CD14-positive monocyte (primary cell): ENCODE data around the gene REC8. TPM values are rescaled to one million over a fixed set of nuclear protein-coding genes. Genes with fewer than 3 reads are reported as not detected.
"Not testable (repeated sequence)": the region's sequence is repeated elsewhere in the genome, so short reads cannot be mapped to it uniquely, and the experiment has no call there.

ENCODE experiments used
- DNase-seq, 3 donors: peaks; one replicate each; pipeline ENCODE4 v3.0.0-alpha.2; 2011 to 2022
- H2AFZ ChIP-seq: 2 replicates; pipeline ENCODE4 v1.6.0; 2012; ENCODE audit warnings: mild to moderate bottlenecking, low read depth, low read length, inconsistent platforms; ENCODE audit not compliant: insufficient read depth, poor library complexity, severe bottlenecking
- H3K27ac ChIP-seq, 2 donors: 1 replicate in 1 of 2; 2 replicates in 1 of 2; pipeline ENCODE4 v1.5.1; 2012 to 2013; ENCODE audit warnings: low read length in 2 of 2, control low read depth in 1 of 2, inconsistent platforms in 1 of 2, low read depth in 1 of 2, mild to moderate bottlenecking in 1 of 2
- H3K27me3 ChIP-seq, 2 donors: one replicate each; pipeline versions ENCODE4 v1.6.0 to v1.6.1; 2011 to 2013; ENCODE audit warnings: low read length in 2 of 2; ENCODE audit not compliant: control insufficient read depth in 2 of 2, insufficient read depth in 2 of 2
- H3K36me3 ChIP-seq, 2 donors: replicated peaks in 1 of 2; 1 replicate in 1 of 2; 2 replicates in 1 of 2; pipeline versions ENCODE4 v1.5.1 to v1.6.1; 2012 to 2013; ENCODE audit warnings: low read length in 2 of 2, control low read depth in 1 of 2, inconsistent platforms in 1 of 2, mild to moderate bottlenecking in 1 of 2; ENCODE audit not compliant: insufficient read depth in 2 of 2, control insufficient read depth in 1 of 2
- H3K4me1 ChIP-seq, 2 donors: 1 replicate in 1 of 2; 2 replicates in 1 of 2; pipeline versions ENCODE4 v1.5.1 to v1.6.1; 2012 to 2013; ENCODE audit warnings: low read length in 2 of 2, control low read depth in 1 of 2, inconsistent platforms in 1 of 2, mild to moderate bottlenecking in 1 of 2, moderate library complexity in 1 of 2; ENCODE audit not compliant: insufficient read depth in 2 of 2, control insufficient read depth in 1 of 2
- H3K4me2 ChIP-seq: replicated peaks from 2 replicates; pipeline ENCODE3; 2012; ENCODE audit warnings: low read length, moderate library complexity, mild to moderate bottlenecking; ENCODE audit not compliant: poor library complexity, severe bottlenecking; ENCODE audit errors: extremely low read depth
- H3K4me3 ChIP-seq, 3 experiments: fragments of 200-600 bp in 1 of 3; sonication (generic) in 1 of 3; replicated peaks in 1 of 3; 1 replicate in 2 of 3; 2 replicates in 1 of 3; pipeline ENCODE4 v1.5.1; 2011 to 2013; ENCODE audit warnings: low read length in 3 of 3, mild to moderate bottlenecking in 3 of 3, control low read depth in 2 of 3, low read depth in 2 of 3, inconsistent platforms in 1 of 3, moderate library complexity in 1 of 3
- H3K79me2 ChIP-seq: 2 replicates; pipeline ENCODE4 v1.6.0; 2012; ENCODE audit warnings: mild to moderate bottlenecking, control low read depth, inconsistent platforms, low read length, moderate library complexity; ENCODE audit not compliant: insufficient read depth
- H3K9ac ChIP-seq: 2 replicates; pipeline ENCODE4 v1.6.0; 2017; ENCODE audit warnings: low read length, mild to moderate bottlenecking; ENCODE audit not compliant: insufficient read depth, poor library complexity, severe bottlenecking
- H3K9me3 ChIP-seq, 2 donors: replicated peaks in 1 of 2; 1 replicate in 1 of 2; 2 replicates in 1 of 2; pipeline versions ENCODE4 v1.5.1 to v1.6.1; 2012 to 2013; ENCODE audit warnings: low read length in 2 of 2, control low read depth in 1 of 2; ENCODE audit not compliant: control insufficient read depth in 1 of 2, insufficient read depth in 1 of 2
- H4K20me1 ChIP-seq: 2 replicates; pipeline ENCODE4 v1.6.0; 2012; ENCODE audit warnings: mild to moderate bottlenecking, low read length, control low read depth, moderate library complexity; ENCODE audit not compliant: insufficient read depth
- H3K27ac Mint-ChIP-seq, 7 donors: one replicate each; pipeline ENCODE4 v1.8.0; 2020; ENCODE audit warnings: mild to moderate bottlenecking in 7 of 7, mixed read lengths in 7 of 7, moderate library complexity in 6 of 7, inconsistent platforms in 2 of 7
- H3K27me3 Mint-ChIP-seq, 3 donors: one replicate each; pipeline ENCODE4 v1.8.0; 2021 to 2022; ENCODE audit warnings: low read depth in 3 of 3, mild to moderate bottlenecking in 3 of 3, mixed read lengths in 3 of 3, moderate library complexity in 3 of 3, inconsistent platforms in 1 of 3
- H3K36me3 Mint-ChIP-seq, 2 donors: one replicate each; pipeline ENCODE4 v1.8.0; 2020; ENCODE audit warnings: mixed read lengths in 2 of 2, inconsistent platforms in 1 of 2, mild to moderate bottlenecking in 1 of 2
- H3K4me1 Mint-ChIP-seq: one replicate; pipeline ENCODE4 v1.8.0; 2020; ENCODE audit warnings: mild to moderate bottlenecking, mixed read lengths
- H3K4me3 Mint-ChIP-seq, 2 donors: one replicate each; pipeline ENCODE4 v1.8.0; 2020; ENCODE audit warnings: mild to moderate bottlenecking in 2 of 2, mixed read lengths in 2 of 2, moderate library complexity in 1 of 2
- H3K9me3 Mint-ChIP-seq, 7 donors: one replicate each; pipeline ENCODE4 v1.8.0; 2020 to 2022; ENCODE audit warnings: mixed read lengths in 7 of 7, mild to moderate bottlenecking in 6 of 7, moderate library complexity in 6 of 7, inconsistent platforms in 2 of 7
- WGBS: methylation state at CpG from one replicate; pipeline ENCODE4 v1.1.5; 2013; ENCODE audit warnings: missing lambda C conversion rate; ENCODE audit not compliant: insufficient coverage; 5-methylcytosine and 5-hydroxymethylcytosine counted together
- intact Hi-C, 2 donors: fragments of 100-400 bp; cut with micrococcal nuclease; formaldehyde crosslinking; loops; one replicate each; pipeline versions ENCODE4 v1.15.0 to v1.15.1; 2023
- polyA plus RNA-seq, 3 donors: library from polyadenylated mRNA; depleted of rRNA in 1 of 3; unstranded in 2 of 3; stranded (reverse) in 1 of 3; fragments of 300-500 nt in 2 of 3; fragments of >200 nt in 1 of 3; fragmentation: Illumina TruSeq in 2 of 3; gene quantifications; 1 replicate in 2 of 3; 2 replicates in 1 of 3; pipeline ENCODE4 v1.2.3, GENCODE V29; 2012 to 2021
- TF ChIP-seq, protein P1 (sequence below): fragments of 200-600 bp; IDR thresholded peaks from one replicate; pipeline ENCODE4 v1.8.0; 2022; ENCODE audit warnings: antibody characterized with exemption, mild to moderate bottlenecking

The REC8 gene
- polyA plus RNA-seq, 3 donors = 1.4 to 46.4 (median 2.3) TPM

DNA sequence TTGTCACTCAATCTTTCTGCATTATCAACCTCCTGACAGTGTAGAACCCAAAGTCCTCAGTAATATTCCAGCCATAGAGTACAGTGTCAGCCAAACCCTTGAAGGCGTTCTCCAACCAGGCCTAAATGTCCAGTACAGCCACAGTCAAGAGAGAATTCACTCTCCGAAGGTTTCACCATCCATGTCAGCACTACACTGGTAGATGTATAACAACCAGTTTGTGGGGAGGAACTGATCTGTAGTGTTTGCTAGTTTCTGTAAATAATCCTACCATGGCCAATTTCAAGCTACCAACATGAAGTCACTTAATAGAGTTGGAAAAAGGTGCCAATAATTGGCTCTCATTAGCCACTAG is 44.4 kb downstream of the REC8 start:
- Histone ChIP-seq H3K27me3 (no peaks in the 10 kb centered on the region), H3K4me3 (peak overlapping the region in 1 of 3 experiments; percentile 90), H4K20me1 (no peaks in the 10 kb centered on the region), H3K4me2 (peak overlapping the region; percentile 87), H3K4me1 (peaks cover 30 to 36% of the 10 kb centered on the region in 2 donors), H3K27ac (peak overlapping the region in 1 of 2 donors; percentile 98), H3K36me3 (peaks cover 9 to 19% of the 10 kb centered on the region in 2 donors), H3K9me3 (no peaks in the 10 kb centered on the region), H2AFZ (peak overlapping the region; percentile 86), H3K79me2 (peaks cover 40% of the 10 kb centered on the region), H3K9ac (no peak overlapping the region)
- no CpG with 5 or more reads among the region's 2 CpGs for WGBS
- TF ChIP-seq, protein P1, sequence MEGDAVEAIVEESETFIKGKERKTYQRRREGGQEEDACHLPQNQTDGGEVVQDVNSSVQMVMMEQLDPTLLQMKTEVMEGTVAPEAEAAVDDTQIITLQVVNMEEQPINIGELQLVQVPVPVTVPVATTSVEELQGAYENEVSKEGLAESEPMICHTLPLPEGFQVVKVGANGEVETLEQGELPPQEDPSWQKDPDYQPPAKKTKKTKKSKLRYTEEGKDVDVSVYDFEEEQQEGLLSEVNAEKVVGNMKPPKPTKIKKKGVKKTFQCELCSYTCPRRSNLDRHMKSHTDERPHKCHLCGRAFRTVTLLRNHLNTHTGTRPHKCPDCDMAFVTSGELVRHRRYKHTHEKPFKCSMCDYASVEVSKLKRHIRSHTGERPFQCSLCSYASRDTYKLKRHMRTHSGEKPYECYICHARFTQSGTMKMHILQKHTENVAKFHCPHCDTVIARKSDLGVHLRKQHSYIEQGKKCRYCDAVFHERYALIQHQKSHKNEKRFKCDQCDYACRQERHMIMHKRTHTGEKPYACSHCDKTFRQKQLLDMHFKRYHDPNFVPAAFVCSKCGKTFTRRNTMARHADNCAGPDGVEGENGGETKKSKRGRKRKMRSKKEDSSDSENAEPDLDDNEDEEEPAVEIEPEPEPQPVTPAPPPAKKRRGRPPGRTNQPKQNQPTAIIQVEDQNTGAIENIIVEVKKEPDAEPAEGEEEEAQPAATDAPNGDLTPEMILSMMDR = no peak
- peak overlapping the region in 1 of 2 donors; percentile 86 for H3K4me3 Mint-ChIP-seq
- intact Hi-C loops = loop anchor here (1.0 to 10.0 kb wide), 2 partner anchors 15 to 88 kb away; partner anchors contain the start of gene CIDEB (in 1 of the 2)
- H3K27me3 Mint-ChIP-seq = peaks cover 0 to 4% (median 1%) of the 10 kb centered on the region in 3 donors
- H3K9me3 Mint-ChIP-seq = no peaks in the 10 kb centered on the region
- DNase-seq = no peak
- peak overlapping the region; percentile 95 to 100 (median 98) for H3K27ac Mint-ChIP-seq
- peaks cover 30% of the 10 kb centered on the region for H3K4me1 Mint-ChIP-seq
- peaks cover 22 to 25% of the 10 kb centered on the region in 2 donors for H3K36me3 Mint-ChIP-seq

DNA sequence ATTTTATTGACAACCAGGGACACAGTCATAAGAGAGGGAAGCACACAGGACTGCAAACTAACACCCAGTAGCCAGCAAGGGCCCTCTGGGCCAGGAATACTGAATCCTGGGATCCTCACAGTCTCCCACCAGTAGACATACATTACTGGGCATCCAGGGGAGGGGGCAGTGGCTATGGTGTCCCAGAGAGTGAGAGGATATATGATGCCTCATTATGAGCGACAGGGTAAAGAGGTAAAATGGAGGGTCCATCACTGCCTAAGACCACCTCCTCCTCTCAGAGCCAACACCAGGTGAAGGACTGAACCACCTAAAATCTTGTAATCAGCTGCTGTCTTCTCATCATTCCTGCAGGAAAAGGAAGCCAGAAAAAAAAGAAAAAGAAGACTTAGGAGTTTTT is 45.0 kb downstream of the REC8 start:
- Mint-ChIP-seq H3K4me1 (peaks cover 26% of the 10 kb centered on the region), H3K36me3 (peaks cover 16 to 21% of the 10 kb centered on the region in 2 donors), H3K27ac (peak overlapping the region; percentile 66 to 99 (median 97))
- intact Hi-C loops = loop anchor here (1.0 to 10.0 kb wide), 2 partner anchors 14 to 88 kb away; partner anchors contain the start of gene CIDEB (in 1 of the 2)
- Histone ChIP-seq H3K27ac (peak overlapping the region in 1 of 2 donors; percentile 98), H3K79me2 (peaks cover 40% of the 10 kb centered on the region), H3K4me1 (peaks cover 30 to 36% of the 10 kb centered on the region in 2 donors), H3K36me3 (peaks cover 5 to 14% of the 10 kb centered on the region in 2 donors)
- not testable (repeated sequence) for DNase-seq, H3K9ac ChIP-seq, H2AFZ ChIP-seq, H4K20me1 ChIP-seq, H3K9me3 Mint-ChIP-seq, H3K4me2 ChIP-seq, H3K4me3 ChIP-seq, H3K27me3 ChIP-seq, H3K9me3 ChIP-seq, H3K27me3 Mint-ChIP-seq, H3K4me3 Mint-ChIP-seq
- no CpG with 5 or more reads among the region's 1 CpG for WGBS
